GM10248 (cell line): ENCODE data around the gene GNAS.
A peak's percentile ranks its signal among the peaks of the same experiment; 100 is the strongest.

ENCODE experiments used
- CTCF ChIA-PET: fragments of 300-600 bp; sonication (Branson Sonifier 250); formaldehyde crosslinking; extraction: SDS; loops from one replicate; lab custom pipeline; 2021; ENCODE audit warnings: antibody characterized with exemption; lab: Yijun Ruan, JAX
- POLR2A ChIA-PET: fragments of 350-650 bp; sonication (Branson Sonifier 250); formaldehyde crosslinking; extraction: SDS; loops from one replicate; lab custom pipeline; 2020; ENCODE audit warnings: antibody characterized with exemption; lab: Yijun Ruan, JAX
- DNase-seq: peaks from one replicate; pipeline ENCODE4 v3.0.0; 2012; ENCODE audit errors: extremely low spot score
- TF ChIP-seq, protein P1 (sequence below): IDR thresholded peaks from 2 replicates; pipeline ENCODE4 v1.5.1; 2012; ENCODE audit warnings: mild to moderate bottlenecking, low read depth; ENCODE audit errors: extremely low read depth, missing control alignments, control extremely low read depth

The GNAS gene

DNA sequence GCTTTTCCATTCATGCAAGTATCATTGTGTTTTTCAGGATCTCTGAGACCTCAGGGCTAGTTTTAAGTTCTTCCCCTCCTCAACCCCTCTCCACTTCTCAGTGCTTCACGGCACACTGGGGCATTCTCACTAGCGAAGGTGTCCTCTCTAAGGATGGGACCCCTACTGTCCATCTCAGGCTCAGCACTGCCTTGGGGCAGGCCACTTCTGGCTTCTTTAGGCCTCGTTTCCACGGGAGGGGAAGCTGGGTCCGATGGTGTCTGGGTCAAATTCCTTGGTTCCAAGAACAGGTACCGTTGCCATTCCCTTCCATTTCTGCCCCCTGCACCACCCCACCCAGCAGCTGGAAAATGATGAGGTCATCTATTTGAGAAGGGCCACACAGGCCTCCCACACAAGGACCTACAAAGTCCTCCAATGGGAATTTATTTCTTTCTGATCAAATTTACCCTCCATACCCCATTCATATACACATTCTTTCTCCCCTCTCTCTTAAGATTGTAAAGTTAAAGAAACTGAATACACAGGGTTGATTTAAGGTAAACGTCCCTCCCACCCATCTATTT, 17.2 kb downstream of the GNAS start:
- ChIA-PET CTCF (interaction anchor here (0.7 to 3.6 kb wide), 32 partner anchors 8 to 626 kb away, joined by 3 to 51 read pairs (median 4); no protein-coding TSS in a partner anchor), POLR2A (no interaction called here)
- DNase-seq, result no peak
- TF ChIP-seq, protein P1, sequence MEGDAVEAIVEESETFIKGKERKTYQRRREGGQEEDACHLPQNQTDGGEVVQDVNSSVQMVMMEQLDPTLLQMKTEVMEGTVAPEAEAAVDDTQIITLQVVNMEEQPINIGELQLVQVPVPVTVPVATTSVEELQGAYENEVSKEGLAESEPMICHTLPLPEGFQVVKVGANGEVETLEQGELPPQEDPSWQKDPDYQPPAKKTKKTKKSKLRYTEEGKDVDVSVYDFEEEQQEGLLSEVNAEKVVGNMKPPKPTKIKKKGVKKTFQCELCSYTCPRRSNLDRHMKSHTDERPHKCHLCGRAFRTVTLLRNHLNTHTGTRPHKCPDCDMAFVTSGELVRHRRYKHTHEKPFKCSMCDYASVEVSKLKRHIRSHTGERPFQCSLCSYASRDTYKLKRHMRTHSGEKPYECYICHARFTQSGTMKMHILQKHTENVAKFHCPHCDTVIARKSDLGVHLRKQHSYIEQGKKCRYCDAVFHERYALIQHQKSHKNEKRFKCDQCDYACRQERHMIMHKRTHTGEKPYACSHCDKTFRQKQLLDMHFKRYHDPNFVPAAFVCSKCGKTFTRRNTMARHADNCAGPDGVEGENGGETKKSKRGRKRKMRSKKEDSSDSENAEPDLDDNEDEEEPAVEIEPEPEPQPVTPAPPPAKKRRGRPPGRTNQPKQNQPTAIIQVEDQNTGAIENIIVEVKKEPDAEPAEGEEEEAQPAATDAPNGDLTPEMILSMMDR, result no peak

DNA sequence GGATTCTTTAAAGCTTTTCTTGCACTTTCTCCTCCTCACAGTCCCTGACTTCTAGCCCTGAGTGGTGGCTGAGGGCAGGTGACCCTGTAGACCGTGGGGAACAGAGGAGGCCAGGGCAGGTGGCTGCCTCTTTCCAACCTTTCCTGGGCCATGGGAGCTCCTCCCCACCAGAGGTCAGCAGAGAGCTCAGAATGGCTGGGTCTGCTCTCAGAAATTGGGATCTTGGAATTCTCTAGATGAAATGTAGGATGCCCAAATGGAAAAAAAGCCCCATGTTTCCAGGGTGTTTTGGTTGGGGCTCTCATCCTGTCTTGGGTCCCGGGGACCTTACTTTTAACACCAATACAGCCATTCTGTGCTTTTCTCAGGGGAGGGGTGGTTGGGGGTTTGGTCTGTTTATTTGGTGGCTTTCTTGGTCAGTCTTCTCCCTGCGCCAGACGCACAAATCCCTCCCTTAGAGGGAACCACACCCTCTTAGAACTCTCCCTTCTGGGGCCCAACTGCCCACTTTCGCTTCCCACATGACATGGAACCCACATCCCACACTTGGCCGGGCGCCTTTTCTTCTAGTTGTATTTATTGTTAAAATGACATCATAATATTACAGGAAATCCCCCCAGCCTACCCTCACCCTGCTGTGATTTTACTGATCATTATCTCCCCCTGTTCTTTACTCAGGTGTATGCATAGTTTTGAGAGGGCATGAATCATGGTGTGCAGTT, 17.9 kb downstream of the GNAS start:
- DNase-seq, result peak; percentile 64
- POLR2A ChIA-PET, result no interaction called here
- TF ChIP-seq, protein P1, result peak; percentile 89
- CTCF ChIA-PET, result interaction anchor here (0.7 to 3.6 kb wide), 33 partner anchors 9 to 625 kb away, joined by 3 to 51 read pairs (median 4); no protein-coding TSS in a partner anchor

DNA sequence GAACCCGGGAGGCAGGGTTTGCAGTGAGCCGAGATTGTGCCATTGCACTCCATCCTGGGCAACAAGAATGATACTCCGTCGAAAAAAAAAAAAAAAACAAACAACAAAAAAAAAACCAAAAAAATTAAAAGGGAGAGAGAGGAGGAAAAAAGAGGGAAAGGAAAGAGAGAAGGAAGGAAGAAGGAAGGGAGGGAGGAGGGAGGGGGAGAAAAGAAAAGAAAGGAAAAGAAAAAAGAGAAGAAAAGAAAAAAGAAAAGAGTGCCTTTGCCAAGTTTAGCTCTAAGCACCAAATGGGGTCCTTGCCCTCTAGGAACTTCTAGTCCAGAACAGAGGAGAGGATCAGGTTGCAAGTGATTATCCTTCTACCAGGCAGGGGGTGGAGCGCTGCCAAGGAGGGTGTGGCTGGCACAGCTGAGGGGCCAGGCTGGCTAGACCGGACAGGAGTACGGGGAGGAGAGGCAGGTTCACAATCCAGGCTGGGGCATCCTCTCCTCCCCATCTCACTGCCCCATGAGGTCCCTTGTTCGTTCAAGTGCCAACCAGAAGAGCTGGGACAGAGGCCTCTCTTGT, 19.1 kb downstream of the GNAS start:
- TF ChIP-seq, protein P1, result no peak

DNA sequence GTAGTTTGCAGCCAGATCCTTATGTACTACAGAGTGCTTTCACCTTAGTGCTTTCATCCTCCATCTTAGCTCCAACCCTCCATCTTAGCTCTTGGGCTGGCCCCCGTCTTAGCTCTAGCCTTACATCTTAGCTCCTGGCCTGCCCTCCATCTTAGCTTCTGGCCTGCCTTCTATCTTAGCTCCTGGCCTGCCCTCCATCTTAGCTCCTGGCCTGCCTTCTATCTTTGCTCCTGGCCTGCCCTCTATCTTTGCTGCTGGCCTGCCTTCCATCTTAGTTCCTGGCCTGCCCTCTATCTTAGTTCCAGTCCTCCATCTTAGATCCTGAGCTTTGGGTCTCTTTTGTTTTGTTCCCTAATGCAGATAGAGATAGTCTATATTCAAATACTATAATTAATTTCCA, 22.0 kb downstream of the GNAS start:
- ChIA-PET POLR2A (no interaction called here), CTCF (interaction anchor here (0.8 to 3.1 kb wide), 3 partner anchors 214 to 736 kb away, joined by 3 to 13 read pairs (median 3); no protein-coding TSS in a partner anchor)
- TF ChIP-seq, protein P1, result no peak
- DNase-seq, result no peak

More for the DNA sequence above, 19.1 kb downstream of the GNAS start:
- ChIA-PET CTCF (interaction anchor here (1.1 to 3.6 kb wide), 6 partner anchors 13 to 624 kb away, joined by 3 to 51 read pairs (median 6); no protein-coding TSS in a partner anchor), POLR2A (interaction anchor here (0.6 kb wide), 1 partner anchor 17 kb away, joined by 5 read pairs; no protein-coding TSS in a partner anchor)
- no peak for DNase-seq

DNA sequence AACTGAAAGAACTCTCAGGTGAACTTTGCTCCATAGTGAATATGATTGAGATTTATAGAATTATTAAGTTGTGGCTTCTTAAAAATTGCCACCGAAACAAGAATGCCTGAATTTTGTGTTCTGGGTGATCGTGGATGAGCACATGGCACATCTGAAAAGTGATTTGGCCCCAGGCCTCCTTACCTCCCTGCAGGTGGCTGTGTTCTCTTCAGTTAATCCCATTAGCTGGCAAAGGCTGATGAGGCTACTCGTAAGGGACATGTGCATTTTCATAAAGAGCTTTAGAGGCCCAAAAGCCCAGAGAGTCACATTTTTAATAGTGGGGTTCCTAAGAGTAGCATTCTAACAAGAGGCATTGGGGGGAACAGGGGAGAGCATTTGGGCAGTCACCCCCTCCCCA, 22.6 kb downstream of the GNAS start:
- DNase-seq, result no peak
- POLR2A ChIA-PET, result no interaction called here
- CTCF ChIA-PET, result interaction anchor here (1.0 to 3.1 kb wide), 2 partner anchors 213 to 347 kb away, joined by 3 to 13 read pairs; no protein-coding TSS in a partner anchor
- TF ChIP-seq, protein P1, result no peak

DNA sequence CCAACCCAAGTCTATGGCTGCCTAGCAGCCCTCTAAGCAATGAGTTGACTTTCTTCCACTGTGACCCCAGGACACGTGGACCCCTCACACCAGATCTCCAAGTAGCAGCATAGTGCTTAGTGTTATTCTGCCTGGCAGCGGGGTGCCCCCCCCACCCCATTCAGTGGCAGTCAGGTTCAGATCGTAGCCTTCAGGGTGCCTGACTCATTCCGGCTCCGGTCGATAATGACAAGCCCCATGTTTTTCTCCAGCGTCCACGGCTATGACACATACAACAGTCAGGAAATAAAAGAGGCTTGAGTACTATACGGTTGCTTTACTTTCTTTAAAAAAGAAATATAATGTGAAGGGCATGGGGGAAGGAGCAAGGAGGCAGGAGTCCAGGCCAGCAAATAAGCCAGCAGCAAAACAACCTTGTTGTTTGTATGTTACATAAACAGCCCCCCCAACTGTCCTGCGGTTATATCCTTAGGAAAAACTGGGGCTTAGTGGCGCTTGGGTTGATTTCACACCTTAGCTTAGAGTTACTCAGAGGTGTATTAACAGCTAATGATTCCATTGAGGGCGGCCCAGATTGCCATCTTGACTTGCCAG, 23.1 kb downstream of the GNAS start:
- TF ChIP-seq, protein P1, result no peak
- no peak for DNase-seq
- CTCF ChIA-PET, result interaction anchor here (1.6 to 3.1 kb wide), 2 partner anchors 14 to 347 kb away, joined by 3 to 13 read pairs; no protein-coding TSS in a partner anchor
- POLR2A ChIA-PET, result no interaction called here
